H9 (cell line): ENCODE measurements around the gene DESI2. TPM values are rescaled to one million over a fixed set of nuclear protein-coding genes. Genes with fewer than 3 reads are reported as not detected.

Source experiments
- DNase-seq: peaks from one replicate; pipeline ENCODE4 v3.0.0-alpha.2; 2017
- H2AFZ ChIP-seq: one replicate; pipeline ENCODE4 v1.6.1; 2013; ENCODE audit warnings: mild to moderate bottlenecking, low read length, control low read depth, moderate library complexity
- H2AK5ac ChIP-seq: 2 replicates; pipeline ENCODE4 v1.6.1; 2013; ENCODE audit warnings: low read length, control low read depth, mixed read lengths; ENCODE audit not compliant: insufficient read length
- H2BK120ac ChIP-seq: one replicate; pipeline ENCODE4 v1.6.1; 2013; ENCODE audit warnings: low read depth, mild to moderate bottlenecking, low read length, control low read depth, inconsistent platforms; ENCODE audit not compliant: poor library complexity, severe bottlenecking
- H2BK12ac ChIP-seq: 2 replicates; pipeline ENCODE4 v1.6.1; 2013; ENCODE audit warnings: low read length, control low read depth, mixed read lengths, low read depth; ENCODE audit not compliant: insufficient read length
- H2BK15ac ChIP-seq: 2 replicates; pipeline ENCODE4 v1.6.1; 2013; ENCODE audit warnings: low read depth, low read length, control low read depth
- H2BK20ac ChIP-seq: one replicate; pipeline ENCODE4 v1.6.1; 2013; ENCODE audit warnings: low read depth, mild to moderate bottlenecking, low read length, control low read depth, inconsistent platforms; ENCODE audit not compliant: poor library complexity, severe bottlenecking
- H2BK5ac ChIP-seq: 2 replicates; pipeline ENCODE4 v1.6.1; 2013; ENCODE audit warnings: low read length, control low read depth, mixed read lengths; ENCODE audit not compliant: insufficient read length
- H3K14ac ChIP-seq: 2 replicates; pipeline ENCODE4 v1.6.1; 2013; ENCODE audit warnings: low read length, control low read depth; ENCODE audit not compliant: insufficient read depth
- H3K18ac ChIP-seq: 2 replicates; pipeline ENCODE4 v1.6.1; 2013; ENCODE audit warnings: low read depth, mild to moderate bottlenecking, mixed read lengths, low read length, control low read depth; ENCODE audit not compliant: insufficient read length
- H3K23ac ChIP-seq: 2 replicates; pipeline ENCODE4 v1.6.1; 2013; ENCODE audit warnings: low read length, control low read depth, mixed read lengths, low read depth; ENCODE audit not compliant: insufficient read length
- H3K23me2 ChIP-seq: 2 replicates; pipeline ENCODE4 v1.6.1; 2013; ENCODE audit warnings: low read depth, mild to moderate bottlenecking, mixed read lengths, low read length, control low read depth; ENCODE audit not compliant: insufficient read length, poor library complexity, severe bottlenecking
- H3K27ac ChIP-seq: 2 replicates; pipeline ENCODE4 v1.5.1; 2013; ENCODE audit warnings: low read length, control low read depth, mixed read lengths, low read depth; ENCODE audit not compliant: insufficient read length
- H3K27me3 ChIP-seq: 2 replicates; pipeline ENCODE4 v1.6.1; 2013; ENCODE audit warnings: low read length, control low read depth, inconsistent platforms; ENCODE audit not compliant: insufficient read depth
- H3K4ac ChIP-seq: 2 replicates; pipeline ENCODE4 v1.6.1; 2013; ENCODE audit warnings: low read depth, mild to moderate bottlenecking, control low read depth, inconsistent platforms, low read length, moderate library complexity
- H3K4me1 ChIP-seq: 2 replicates; pipeline ENCODE4 v1.6.1; 2013; ENCODE audit warnings: low read length, control low read depth, inconsistent platforms; ENCODE audit not compliant: insufficient read depth
- H3K4me2 ChIP-seq: 2 replicates; pipeline ENCODE4 v1.6.1; 2013; ENCODE audit warnings: low read length, control low read depth, mixed read lengths; ENCODE audit not compliant: insufficient read length, insufficient read depth
- H3K56ac ChIP-seq: 2 replicates; pipeline ENCODE4 v1.6.1; 2013; ENCODE audit warnings: low read depth, mild to moderate bottlenecking, mixed read lengths, low read length, control low read depth; ENCODE audit not compliant: insufficient read length
- H3K79me1 ChIP-seq: 2 replicates; pipeline ENCODE4 v1.6.1; 2013; ENCODE audit warnings: low read depth, mild to moderate bottlenecking, moderate library complexity, low read length, control low read depth, inconsistent platforms; ENCODE audit not compliant: insufficient read depth, poor library complexity, severe bottlenecking
- H3K79me2 ChIP-seq: 2 replicates; pipeline ENCODE4 v1.6.1; 2013; ENCODE audit warnings: low read length, control low read depth, inconsistent platforms; ENCODE audit not compliant: insufficient read depth
- H3K9ac ChIP-seq: 2 replicates; pipeline ENCODE4 v1.6.1; 2013; ENCODE audit warnings: low read length, control low read depth, mixed read lengths; ENCODE audit not compliant: insufficient read length; ENCODE audit errors: extremely low read depth
- H3K9me3 ChIP-seq: one replicate; pipeline ENCODE4 v1.6.1; 2013; ENCODE audit warnings: low read depth, low read length, inconsistent platforms; ENCODE audit not compliant: control insufficient read depth
- H3T11ph ChIP-seq: one replicate; pipeline ENCODE4 v1.6.1; 2013; ENCODE audit warnings: mild to moderate bottlenecking, low read length, control low read depth, inconsistent platforms
- H4K20me1 ChIP-seq: one replicate; pipeline ENCODE4 v1.6.1; 2013; ENCODE audit not compliant: control insufficient read depth, insufficient read length, insufficient read depth
- H4K5ac ChIP-seq: 2 replicates; pipeline ENCODE4 v1.6.1; 2013; ENCODE audit warnings: low read depth, mild to moderate bottlenecking, mixed read lengths, low read length, control low read depth; ENCODE audit not compliant: insufficient read length
- H4K8ac ChIP-seq: replicated peaks from 2 replicates; pipeline ENCODE4 v1.6.1; 2013; ENCODE audit warnings: low read length, control low read depth, mixed read lengths, low read depth; ENCODE audit not compliant: insufficient read length
- H4K91ac ChIP-seq: 2 replicates; pipeline ENCODE4 v1.6.1; 2013; ENCODE audit warnings: low read depth, mild to moderate bottlenecking, moderate library complexity, mixed read lengths, low read length, control low read depth; ENCODE audit not compliant: insufficient read length
- H3K27ac Mint-ChIP-seq, 3 experiments: 2 replicates in 2 of 3; 3 replicates in 1 of 3; pipeline ENCODE4 v1.8.0; 2020 to 2021; ENCODE audit warnings: mixed read lengths in 3 of 3, mild to moderate bottlenecking in 1 of 3, moderate library complexity in 1 of 3
- H3K27me3 Mint-ChIP-seq: 2 replicates; pipeline ENCODE4 v1.8.0; 2021; ENCODE audit warnings: low read depth, mild to moderate bottlenecking, moderate library complexity, mixed read lengths
- H3K36me3 Mint-ChIP-seq, 3 experiments: 2 replicates in 2 of 3; 3 replicates in 1 of 3; pipeline ENCODE4 v1.8.0; 2020 to 2021; ENCODE audit warnings: low read depth in 3 of 3, mixed read lengths in 3 of 3; ENCODE audit not compliant: insufficient read depth in 1 of 3
- H3K4me1 Mint-ChIP-seq, 2 experiments: 2 replicates each; pipeline ENCODE4 v1.8.0; 2020; ENCODE audit warnings: mixed read lengths in 2 of 2
- H3K4me3 Mint-ChIP-seq, 2 experiments: 2 replicates in 1 of 2; 3 replicates in 1 of 2; pipeline ENCODE4 v1.8.0; 2020 to 2021; ENCODE audit warnings: mild to moderate bottlenecking in 2 of 2, mixed read lengths in 2 of 2, moderate library complexity in 1 of 2
- H3K9me3 Mint-ChIP-seq, 2 experiments: 2 replicates in 1 of 2; 3 replicates in 1 of 2; pipeline ENCODE4 v1.8.0; 2020; ENCODE audit warnings: mild to moderate bottlenecking in 2 of 2, mixed read lengths in 2 of 2, moderate library complexity in 1 of 2
- CTCF ChIP-seq: fragments of 200-600 bp; sonication (generic); conservative IDR thresholded peaks from 3 replicates; pipeline ENCODE4 v1.8.0; 2021; ENCODE audit warnings: antibody characterized with exemption, mild to moderate bottlenecking
- WGBS: extraction: QIAGEN DNeasy Blood & Tissue Kit; methylation state at CpG from one replicate; pipeline ENCODE4 v1.1.7; 2013; ENCODE audit warnings: missing lambda C conversion rate, low lambda C conversion rate, mixed read lengths; ENCODE audit not compliant: insufficient read length; ENCODE audit errors: extremely low coverage; 5-methylcytosine and 5-hydroxymethylcytosine counted together
- total RNA-seq: library from RNA; stranded (reverse); gene quantifications from 2 replicates; pipeline ENCODE4 v1.2.1, GENCODE V29; 2021

The DESI2 gene
- total RNA-seq, 1 experiment from 2014 or later, result 89.9 TPM

GRCh38 chr1:244675167-244675566 is 22.2 kb downstream of the DESI2 start:
- no peaks in the 10 kb centered on the region for H4K20me1 ChIP-seq
- H3K27me3 ChIP-seq, result no peaks in the 10 kb centered on the region
- H3K9me3 ChIP-seq, result no peaks in the 10 kb centered on the region
- H2AFZ ChIP-seq, result no peak overlapping the region
- H3K79me1 ChIP-seq, result peaks cover 3% of the 10 kb centered on the region
- no peak overlapping the region for H3K56ac ChIP-seq
- no peak overlapping the region for H4K8ac ChIP-seq
- no peaks in the 10 kb centered on the region; the same call in 1 of the 2 replicates for H3K27me3 Mint-ChIP-seq
- no peak overlapping the region for H2BK120ac ChIP-seq
- H2BK15ac ChIP-seq, result no peak overlapping the region
- 0 out of 7 replicates have a peak overlapping the region, but pooled peaks of 1 of the 3 experiments have one; percentile 66 for H3K27ac Mint-ChIP-seq
- H3K23me2 ChIP-seq, result no peaks in the 10 kb centered on the region
- H3K9ac ChIP-seq, result no peak overlapping the region
- H3K27ac ChIP-seq, result no peak overlapping the region
- H2BK5ac ChIP-seq, result no peak overlapping the region
- H3K18ac ChIP-seq, result no peak overlapping the region
- no peak overlapping the region for H3K4me2 ChIP-seq
- TF ChIP-seq CTCF, result no peak
- H4K5ac ChIP-seq, result no peak overlapping the region
- no peak overlapping the region for H3T11ph ChIP-seq
- DNase-seq, result no peak
- peaks cover 6% of the 10 kb centered on the region; the same call in 1 of the 2 replicates for H3K79me2 ChIP-seq
- H3K23ac ChIP-seq, result no peak overlapping the region
- no peak overlapping the region for H3K4ac ChIP-seq
- no peak overlapping the region for H4K91ac ChIP-seq
- H3K4me1 Mint-ChIP-seq, result peaks cover 0 to 3% of the 10 kb centered on the region in 2 experiments; a peak in 2 of 4 replicates
- H3K9me3 Mint-ChIP-seq, result no peaks in the 10 kb centered on the region
- no peaks in the 10 kb centered on the region for H3K4me1 ChIP-seq
- peaks cover 7 to 37% (median 20%) of the 10 kb centered on the region in 3 experiments; a peak in 6 of 7 replicates for H3K36me3 Mint-ChIP-seq
- H3K4me3 Mint-ChIP-seq, result no peak overlapping the region
- H2BK12ac ChIP-seq, result no peak overlapping the region
- H2AK5ac ChIP-seq, result no peak overlapping the region
- H2BK20ac ChIP-seq, result no peak overlapping the region
- no CpG with 5 or more reads among the region's 2 CpGs for WGBS
- H3K14ac ChIP-seq, result no peak overlapping the region
